NCI-H1930 (cell line): Measurements from ENCODE around the gene FAM110A.
"Not testable (repeated sequence)": the region's sequence is repeated elsewhere in the genome, so short reads cannot be mapped to it uniquely, and the experiment has no call there.

Experiments
- DNase-seq, 2 experiments: peaks; one replicate each; lab custom pipeline; 2025; lab: John Stamatoyannopoulos, UW

FAM110A gene

DNA sequence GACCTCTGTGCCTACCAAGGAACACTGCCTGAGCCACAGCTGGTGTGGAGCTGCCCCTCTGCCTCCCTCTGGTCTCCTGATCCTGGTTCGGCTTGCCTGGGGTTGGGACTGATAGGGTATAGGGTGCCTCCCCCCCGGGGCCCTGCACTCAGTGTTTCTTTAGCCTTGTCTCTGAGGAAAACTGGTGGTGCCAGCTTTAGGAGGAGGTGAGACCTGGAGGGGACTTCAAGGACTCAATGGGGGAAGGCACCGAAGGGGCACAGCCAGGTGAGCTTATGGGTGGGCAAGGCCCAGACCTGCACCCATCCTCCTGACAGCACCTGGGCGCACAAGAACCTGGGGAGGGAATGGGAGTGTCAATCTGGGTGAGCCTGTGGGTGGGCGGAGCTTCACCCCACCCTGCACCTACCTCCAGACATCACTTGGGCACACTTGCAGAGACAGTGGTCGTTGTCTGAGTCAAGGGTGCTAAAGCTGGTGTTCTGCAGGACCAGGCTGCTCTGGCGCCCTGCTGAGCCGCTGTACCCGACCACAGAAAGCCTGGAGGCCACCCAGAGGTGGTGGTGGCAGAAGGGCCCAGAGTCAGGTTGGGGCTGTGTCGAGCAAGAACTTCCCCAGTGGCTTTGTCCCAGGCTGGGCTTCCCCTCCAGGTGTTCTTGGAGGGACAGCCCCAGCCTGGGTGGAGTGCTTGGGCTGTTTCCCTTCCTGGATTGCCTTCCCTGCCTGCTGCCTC lies 40.5 kb downstream of the FAM110A start:
- DNase-seq = no peak

DNA sequence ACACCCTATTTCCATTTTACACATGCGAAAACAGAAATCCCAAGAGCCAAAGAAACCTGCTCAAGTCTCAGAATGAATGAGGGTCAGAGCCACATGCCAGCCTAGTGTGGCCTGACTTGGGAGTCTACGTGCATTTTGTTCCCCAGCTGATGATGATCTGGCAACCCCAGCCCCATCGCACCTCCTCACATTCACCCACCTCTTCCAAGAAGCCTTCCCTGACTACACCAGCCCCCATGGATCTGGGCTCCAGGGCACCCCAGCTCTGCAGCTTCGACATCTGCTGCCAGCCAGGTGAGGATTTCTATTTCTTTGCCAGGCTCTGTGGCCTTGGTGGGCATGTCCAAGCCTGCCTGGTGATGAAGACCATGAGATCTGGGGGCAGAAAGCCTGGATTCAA lies 41.6 kb downstream of the FAM110A start:
- no peak for DNase-seq

DNA sequence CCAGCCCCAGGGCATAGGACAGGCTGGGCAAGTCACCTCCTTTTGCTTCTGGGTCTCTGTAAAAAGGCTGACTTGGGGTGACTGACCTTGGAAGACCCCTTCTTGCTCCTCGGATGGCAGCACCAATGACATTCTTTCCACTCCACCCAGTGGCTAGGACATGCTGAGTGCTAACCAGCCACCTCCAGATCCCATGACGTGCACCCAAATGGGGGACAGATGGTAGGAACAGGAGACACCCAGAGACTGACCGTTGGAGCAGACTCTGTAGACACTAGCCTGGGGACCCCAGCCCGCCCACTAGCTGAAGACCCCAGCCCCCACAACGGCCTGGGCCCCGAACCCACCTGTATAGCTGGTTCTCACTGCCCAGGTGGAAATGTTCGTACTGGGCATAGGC lies 44.3 kb downstream of the FAM110A start:
- DNase-seq = no peak

DNA sequence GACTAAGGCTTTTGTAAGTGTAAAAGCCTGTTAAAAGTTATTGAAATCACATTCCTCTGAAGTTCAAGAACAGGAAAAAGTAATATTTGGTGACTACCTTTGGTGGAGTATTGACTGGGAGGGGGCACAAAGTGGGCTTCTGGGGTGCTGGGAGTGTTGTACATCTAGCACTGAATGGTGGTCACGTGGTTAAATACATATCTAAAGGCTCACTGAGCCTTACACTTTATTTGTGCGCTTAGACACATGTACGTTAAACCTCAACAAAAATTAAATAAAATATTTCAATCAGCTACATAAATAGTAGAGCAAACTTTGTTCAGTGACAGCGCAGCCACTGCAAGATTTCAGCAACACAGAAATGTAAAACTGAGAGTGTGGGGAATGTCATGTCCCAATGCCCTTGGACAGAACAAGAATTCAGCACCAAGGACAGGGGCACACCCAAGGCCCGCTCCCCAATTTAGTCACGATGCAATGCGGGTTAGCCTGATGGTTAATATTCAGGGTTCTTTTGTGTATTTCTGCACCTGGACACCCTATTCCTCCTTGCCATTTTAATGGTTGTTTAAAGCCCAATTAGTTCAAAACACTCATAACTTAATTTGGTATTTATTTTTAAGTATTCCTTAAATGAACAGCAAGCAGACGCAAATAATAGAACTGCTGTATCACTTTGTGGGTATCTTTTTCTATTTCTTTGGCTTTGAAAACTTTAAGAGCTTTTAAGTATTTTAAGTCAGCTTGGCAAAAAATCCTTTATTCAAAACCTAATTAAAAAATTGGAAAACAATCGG lies 45.2 kb downstream of the FAM110A start:
- no peak for DNase-seq

DNA sequence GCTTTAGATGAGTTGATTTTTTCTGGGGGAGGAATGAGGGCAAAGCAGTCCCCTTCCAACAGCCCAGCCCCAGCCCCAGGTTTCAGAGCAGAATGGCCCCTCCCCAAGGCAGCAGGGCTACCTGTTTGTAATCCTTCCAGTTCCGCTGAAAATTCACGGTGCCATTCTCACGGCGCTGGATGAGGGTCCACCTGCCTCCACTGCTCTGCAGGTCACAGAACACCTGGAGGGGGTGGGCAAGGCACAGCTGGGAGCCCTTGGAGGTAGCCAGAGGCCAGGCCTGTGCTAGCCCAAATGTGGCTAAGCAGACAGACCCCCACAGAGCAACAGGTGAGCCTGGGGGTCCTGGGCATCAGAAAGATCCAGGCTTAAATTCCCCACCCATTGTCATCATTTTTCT lies 46.1 kb downstream of the FAM110A start:
- no peak for DNase-seq

DNA sequence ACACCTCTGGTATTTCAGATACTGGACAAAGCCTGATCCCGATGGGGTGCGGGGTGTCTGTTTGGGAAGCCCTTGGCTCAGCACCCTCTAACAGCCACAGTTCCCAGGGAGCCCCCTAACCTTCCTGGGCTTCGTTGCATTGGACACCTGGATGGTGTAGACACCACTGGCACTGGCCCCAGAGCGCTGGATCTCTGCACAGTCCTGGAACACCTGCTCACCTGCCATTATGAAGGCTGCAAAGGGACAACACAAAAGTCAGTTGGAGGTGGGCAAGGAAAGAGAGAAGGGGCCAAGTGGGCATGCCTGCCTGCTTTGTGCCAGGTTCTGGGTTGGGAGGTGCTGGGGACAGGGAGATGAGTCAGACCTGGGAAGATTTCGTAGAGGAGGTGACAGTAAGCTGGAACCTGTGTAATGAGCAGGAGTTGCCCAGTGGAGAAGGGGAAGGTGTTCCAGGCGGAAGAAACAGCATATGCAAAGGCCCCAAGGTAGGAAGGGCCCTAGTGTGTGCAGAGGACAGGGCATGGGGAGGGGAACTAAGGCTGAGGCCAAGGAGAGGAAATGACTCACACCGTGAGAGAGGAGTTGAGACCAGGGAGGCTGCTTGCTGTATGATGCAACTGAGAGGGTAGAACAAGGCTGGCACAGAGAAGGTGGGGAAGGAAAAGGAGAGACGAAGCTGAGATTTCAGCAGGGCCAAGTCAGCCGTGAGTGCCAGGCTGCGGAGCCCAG lies 47.7 kb downstream of the FAM110A start:
- no peak for DNase-seq

DNA sequence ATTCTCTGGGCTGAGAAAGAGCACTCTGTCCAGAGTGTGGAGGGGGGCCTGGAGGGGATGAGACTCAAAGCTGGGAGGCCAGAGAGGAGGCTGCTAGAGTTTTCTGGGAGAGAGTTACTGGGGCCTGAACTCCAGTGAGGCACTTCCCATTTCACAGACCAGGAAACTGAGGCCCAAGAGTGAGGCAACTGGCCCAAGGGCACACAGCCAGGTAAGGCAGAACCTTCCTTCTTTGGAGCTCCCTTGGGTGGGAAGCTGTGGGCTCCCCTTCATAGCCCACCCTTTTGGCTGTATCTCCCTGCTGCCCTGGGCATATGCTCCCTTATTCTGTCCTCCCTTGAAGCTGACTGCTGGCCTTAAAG lies 48.2 kb downstream of the FAM110A start:
- no peak for DNase-seq

DNA sequence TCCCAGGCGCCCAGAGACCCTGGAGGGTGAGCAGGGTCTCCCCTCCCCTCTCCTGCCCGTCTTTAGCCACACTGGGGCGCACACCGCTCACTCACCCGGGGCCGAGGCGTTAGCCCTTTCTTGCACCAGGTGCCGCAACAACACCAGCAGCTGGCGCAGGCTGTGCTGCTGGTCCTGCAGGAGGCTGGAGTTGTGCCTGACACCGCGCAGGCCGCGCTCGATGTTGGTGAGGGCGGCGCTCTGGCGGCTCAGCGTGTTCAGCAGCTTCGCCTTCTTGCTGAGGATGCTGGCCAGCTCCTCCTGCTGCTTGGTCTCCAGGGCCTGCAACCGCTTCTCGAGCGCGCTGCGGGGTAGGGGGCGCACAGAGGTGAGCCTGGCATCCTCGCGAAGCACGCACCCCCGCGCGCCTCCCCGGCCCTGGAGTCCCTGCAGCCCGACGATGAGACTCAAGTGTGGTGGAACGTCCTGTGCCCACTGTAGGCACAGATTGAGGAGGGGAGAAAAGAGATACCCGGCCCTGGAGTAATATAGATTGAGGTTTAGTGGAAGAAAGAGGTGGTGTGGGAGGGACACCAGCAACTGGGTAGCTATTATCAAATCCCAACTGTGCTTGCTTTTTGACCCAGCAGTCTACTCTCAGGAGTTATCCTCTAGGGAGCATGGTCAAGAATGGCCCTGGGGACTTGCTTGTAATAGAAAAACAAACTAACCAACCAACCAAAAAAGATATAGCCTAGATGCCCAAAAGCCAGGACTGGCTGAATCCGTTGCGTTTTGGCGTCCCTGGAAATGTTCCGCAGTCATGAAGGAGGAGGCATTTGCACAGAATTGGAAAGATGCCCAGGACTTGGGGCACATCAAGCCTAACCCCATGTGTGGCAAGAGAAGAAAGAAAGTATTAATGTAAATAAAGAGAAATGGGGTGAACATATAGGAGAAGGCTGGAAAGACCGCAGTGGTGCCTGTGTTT lies 51.8 kb downstream of the FAM110A start:
- DNase-seq = no peak

DNA sequence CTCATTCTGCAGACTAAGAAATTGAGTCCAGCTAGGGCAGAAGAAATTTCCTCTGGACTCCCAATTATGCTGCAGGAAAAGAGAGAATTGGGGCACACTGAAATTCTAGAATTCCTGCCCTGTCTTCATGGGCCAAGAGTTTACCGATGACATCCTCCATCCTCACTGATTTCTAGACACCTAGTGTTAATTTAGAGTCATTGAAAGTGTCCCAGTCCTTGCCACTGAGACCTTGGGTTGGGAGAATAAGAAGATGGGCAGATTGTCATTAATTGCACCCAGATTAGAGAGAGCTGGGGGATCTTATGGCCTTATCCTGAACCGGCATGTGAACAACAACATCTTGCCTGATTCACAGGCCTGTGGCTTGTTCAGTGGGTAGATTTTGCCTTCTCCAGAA lies 53.6 kb downstream of the FAM110A start:
- no peak for DNase-seq

DNA sequence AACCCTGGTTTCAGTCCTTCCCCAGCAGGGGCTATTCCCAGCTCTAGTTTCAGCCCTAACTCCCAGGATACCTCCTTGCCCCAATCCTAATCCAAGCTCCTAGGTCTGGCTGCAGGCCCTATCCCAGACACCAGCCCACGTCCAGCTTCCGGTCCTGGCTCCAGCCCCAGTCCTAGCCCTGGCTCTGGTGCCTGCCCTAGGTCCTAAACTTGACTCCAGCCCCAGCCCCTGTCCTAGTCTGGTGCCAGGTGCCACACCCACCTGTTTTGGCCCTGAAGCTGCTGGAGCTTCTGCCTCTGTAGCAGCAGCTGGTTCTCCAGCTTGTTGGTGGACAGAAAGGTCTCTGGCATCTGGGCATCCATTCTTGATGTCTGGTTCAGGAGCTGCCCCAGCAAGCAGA lies 54.5 kb downstream of the FAM110A start:
- no peak for DNase-seq

DNA sequence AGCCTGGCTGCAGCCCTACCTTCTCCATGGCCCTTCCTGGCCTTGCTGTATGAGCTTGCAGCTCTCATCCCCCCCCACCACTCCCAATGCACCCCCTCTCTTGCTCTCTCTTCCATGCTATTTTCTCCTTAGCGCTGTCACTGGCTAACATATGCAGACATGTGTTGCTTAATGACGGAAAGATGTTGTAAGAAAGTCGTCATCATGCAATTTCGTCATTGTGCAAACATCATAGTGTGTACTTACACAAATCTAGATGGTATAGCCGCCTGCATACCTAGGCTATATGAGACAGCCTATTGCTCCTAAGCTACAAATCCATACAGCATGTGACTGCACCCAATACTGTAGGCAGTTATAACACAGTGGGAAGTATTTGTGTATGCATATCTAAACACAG lies 55.6 kb downstream of the FAM110A start:
- no peak for DNase-seq

DNA sequence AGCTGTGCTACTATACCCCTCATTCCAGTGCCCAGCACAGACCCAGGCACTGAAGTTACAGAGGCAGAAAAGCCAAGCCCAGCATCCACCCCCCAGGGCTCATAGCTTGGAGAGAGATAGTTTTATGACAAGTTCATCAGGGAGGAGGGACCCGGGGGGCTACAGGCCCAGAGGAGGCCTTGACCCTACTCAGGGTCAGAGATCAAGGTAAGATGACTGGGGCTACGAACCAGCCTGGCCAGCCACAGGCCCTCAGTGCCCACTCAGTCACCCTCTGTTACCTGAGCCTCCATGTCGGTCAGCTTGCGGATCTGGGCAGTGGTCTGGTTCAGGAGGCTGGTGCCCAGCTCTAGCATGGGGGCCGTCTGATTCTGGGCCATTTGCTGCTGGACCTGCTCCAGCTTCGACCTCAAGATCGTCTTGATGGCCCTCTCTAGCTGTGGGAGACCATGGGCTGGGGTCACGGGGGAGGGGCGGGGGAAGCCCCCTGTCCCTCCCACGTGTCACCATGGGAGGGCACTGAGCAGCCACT lies 56.5 kb downstream of the FAM110A start:
- DNase-seq = no peak

DNA sequence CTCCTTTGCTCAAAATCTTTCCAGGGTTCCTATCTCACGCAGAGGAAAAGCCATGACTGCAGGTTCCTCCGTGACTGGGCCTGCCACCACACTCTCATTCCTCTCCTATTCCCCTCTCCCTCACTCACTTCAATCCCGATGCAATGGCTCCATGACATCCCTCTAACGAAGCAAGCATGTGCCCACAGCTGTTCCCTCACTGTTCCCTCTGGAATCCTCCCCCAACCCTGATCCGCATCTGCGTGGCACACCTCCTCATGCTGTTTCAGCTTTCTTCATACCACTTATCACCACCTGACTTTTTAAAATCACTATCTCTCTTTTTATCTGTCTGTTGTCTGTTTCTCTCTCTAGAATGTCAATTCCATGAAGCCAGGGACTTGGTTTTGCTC lies 57.1 kb downstream of the FAM110A start:
- DNase-seq = no peak

DNA sequence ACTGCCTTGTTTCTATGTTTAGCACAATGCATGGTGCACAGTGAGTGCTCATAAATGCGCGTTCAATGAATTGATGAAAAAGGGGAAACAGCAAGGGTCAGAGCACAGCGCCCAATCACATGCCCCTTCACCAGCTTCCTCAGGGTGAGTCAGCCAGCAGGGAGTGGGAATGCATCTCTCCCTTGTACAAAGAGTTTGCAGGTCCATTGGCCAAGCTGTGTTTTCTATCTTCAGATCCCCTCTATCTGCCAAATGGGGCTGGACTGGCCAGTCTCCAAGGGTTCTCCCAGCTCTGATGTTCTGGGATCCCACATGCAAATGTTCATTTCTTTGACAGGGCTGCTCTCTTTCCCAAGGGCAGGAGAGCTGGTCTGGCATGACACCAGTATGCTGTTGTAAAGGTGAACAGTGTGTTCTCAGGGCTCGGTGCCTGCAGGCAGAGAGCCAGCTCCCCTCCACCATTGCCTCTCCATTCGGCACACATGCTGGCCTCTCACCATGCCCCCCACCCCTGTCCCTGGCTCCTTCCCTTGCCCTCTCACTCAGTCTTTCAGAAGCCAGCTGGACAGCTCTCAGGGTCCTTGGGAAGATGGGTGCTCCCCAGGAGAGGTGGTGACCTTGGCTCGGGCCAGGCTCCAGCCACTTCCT lies 57.7 kb downstream of the FAM110A start:
- no peak for DNase-seq

DNA sequence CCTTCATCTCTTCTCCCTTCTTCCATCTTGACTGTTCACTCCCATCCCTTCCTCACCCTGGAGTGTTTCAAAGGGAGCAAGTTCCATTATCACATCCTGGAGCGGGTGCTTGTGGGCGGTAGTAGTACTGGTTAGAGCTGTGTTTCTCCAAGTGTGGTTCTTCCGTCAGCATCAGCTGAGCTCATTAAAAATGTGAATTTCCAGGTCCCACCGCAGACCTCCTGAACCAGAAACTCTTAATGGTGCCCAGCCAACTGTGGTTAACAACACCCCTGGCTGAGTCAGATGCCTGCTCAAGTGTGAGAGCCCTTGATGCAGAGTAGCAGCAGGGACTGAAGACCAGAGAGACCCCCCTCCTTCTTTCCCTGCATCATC lies 58.2 kb downstream of the FAM110A start:
- DNase-seq = no peak

DNA sequence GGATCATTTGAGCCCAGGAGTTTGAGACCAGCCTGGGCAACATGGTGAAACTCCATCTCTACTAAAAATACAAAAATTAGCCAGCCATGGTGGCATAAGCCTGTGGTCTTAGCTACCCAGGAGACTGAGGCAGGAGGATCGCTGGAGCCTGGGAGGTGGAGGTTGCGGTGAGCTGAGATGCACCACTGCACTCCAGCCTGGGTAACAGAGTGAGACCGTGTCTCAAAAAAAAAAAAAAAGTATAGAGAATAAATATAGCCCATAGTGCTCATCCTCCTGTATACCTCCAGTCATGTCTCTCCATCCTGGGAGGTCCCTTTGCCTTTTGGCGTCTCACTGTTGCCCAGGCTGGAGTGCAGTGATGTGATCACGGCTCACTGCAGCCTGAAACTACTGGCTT lies 58.9 kb downstream of the FAM110A start:
- DNase-seq = not testable (repeated sequence)
